ENCODE measurements around the gene CCDC83.
"Not testable (repeated sequence)": the region's sequence is repeated elsewhere in the genome, so short reads cannot be mapped to it uniquely, and the experiment has no call there.

The CCDC83 gene

GRCh38 chr11:85825616-85826015 lies 29.6 kb upstream of the CCDC83 start:
- Mint-ChIP-seq H3K27ac (no peak overlapping the region), H3K4me1 (ENCODE audit: low read depth) (peaks cover 55% of the 10 kb centered on the region), H3K4me3 (no peak overlapping the region)

GRCh38 chr11:85826116-85826855 lies 28.9 kb upstream of the CCDC83 start:
- H3K36me3 Mint-ChIP-seq (ENCODE audit: low read depth) = no peaks in the 10 kb centered on the region
- H3K4me3 Mint-ChIP-seq = no peak overlapping the region
- H3K27ac Mint-ChIP-seq = no peak overlapping the region
- H3K27me3 Mint-ChIP-seq = no peaks in the 10 kb centered on the region
- H3K4me1 Mint-ChIP-seq (ENCODE audit: low read depth) = peaks cover 55% of the 10 kb centered on the region
- no peaks in the 10 kb centered on the region for H3K9me3 Mint-ChIP-seq

More at GRCh38 chr11:85825616-85826015, 29.6 kb upstream of the CCDC83 start:
- H3K36me3 Mint-ChIP-seq (ENCODE audit: low read depth) = no peaks in the 10 kb centered on the region
- H3K27me3 Mint-ChIP-seq = no peaks in the 10 kb centered on the region
- H3K9me3 Mint-ChIP-seq = no peaks in the 10 kb centered on the region

- peaks cover 46% of the 10 kb centered on the region for H3K4me1 Mint-ChIP-seq (ENCODE audit: low read depth)
- no peaks in the 10 kb centered on the region for H3K27me3 Mint-ChIP-seq
- no peaks in the 10 kb centered on the region for H3K9me3 Mint-ChIP-seq
- H3K36me3 Mint-ChIP-seq (ENCODE audit: low read depth) = no peaks in the 10 kb centered on the region
- peak overlapping the region; percentile 40 for H3K27ac Mint-ChIP-seq
- H3K4me3 Mint-ChIP-seq = no peak overlapping the region
Observed at GRCh38 chr11:85827748-85828639, 27.2 kb upstream of the CCDC83 start.

- Mint-ChIP-seq H3K4me1 (ENCODE audit: low read depth) (peaks cover 40% of the 10 kb centered on the region), H3K27ac (no peak overlapping the region), H3K4me3 (no peak overlapping the region), H3K9me3 (no peaks in the 10 kb centered on the region), H3K27me3 (no peaks in the 10 kb centered on the region), H3K36me3 (ENCODE audit: low read depth) (no peaks in the 10 kb centered on the region)
Observed at GRCh38 chr11:85828640-85828978, 26.6 kb upstream of the CCDC83 start.

- Mint-ChIP-seq H3K4me3 (no peak overlapping the region), H3K27me3 (no peaks in the 10 kb centered on the region), H3K9me3 (no peaks in the 10 kb centered on the region), H3K36me3 (ENCODE audit: low read depth) (no peaks in the 10 kb centered on the region), H3K4me1 (ENCODE audit: low read depth) (peaks cover 35% of the 10 kb centered on the region), H3K27ac (no peak overlapping the region)
Observed at GRCh38 chr11:85829172-85829571, 26.0 kb upstream of the CCDC83 start.

GRCh38 chr11:85831050-85831449 lies 24.1 kb upstream of the CCDC83 start:
- Mint-ChIP-seq H3K36me3 (ENCODE audit: low read depth) (no peaks in the 10 kb centered on the region), H3K4me1 (ENCODE audit: low read depth) (peaks cover 26% of the 10 kb centered on the region), H3K27ac (no peak overlapping the region), H3K9me3 (peaks cover 7% of the 10 kb centered on the region), H3K4me3 (no peak overlapping the region), H3K27me3 (no peaks in the 10 kb centered on the region)

- no peak overlapping the region for H3K4me3 Mint-ChIP-seq
- H3K36me3 Mint-ChIP-seq (ENCODE audit: low read depth) = no peaks in the 10 kb centered on the region
- H3K27ac Mint-ChIP-seq = no peak overlapping the region
- no peaks in the 10 kb centered on the region for H3K4me1 Mint-ChIP-seq (ENCODE audit: low read depth)
- peaks cover 9% of the 10 kb centered on the region for H3K9me3 Mint-ChIP-seq
- H3K27me3 Mint-ChIP-seq = no peaks in the 10 kb centered on the region
Observed at GRCh38 chr11:85835263-85835662, 19.9 kb upstream of the CCDC83 start.

- H3K4me1 Mint-ChIP-seq (ENCODE audit: low read depth) = no peaks in the 10 kb centered on the region
- H3K4me3 Mint-ChIP-seq = no peak overlapping the region
- no peak overlapping the region for H3K27ac Mint-ChIP-seq
- H3K27me3 Mint-ChIP-seq = no peaks in the 10 kb centered on the region
- H3K36me3 Mint-ChIP-seq (ENCODE audit: low read depth) = no peaks in the 10 kb centered on the region
- H3K9me3 Mint-ChIP-seq = peaks cover 9% of the 10 kb centered on the region
Observed at GRCh38 chr11:85835729-85836128, 19.5 kb upstream of the CCDC83 start.

- H3K27ac Mint-ChIP-seq, H3K27me3 Mint-ChIP-seq: not testable (repeated sequence)
- peaks cover 10% of the 10 kb centered on the region for H3K4me1 Mint-ChIP-seq (ENCODE audit: low read depth)
Observed at GRCh38 chr11:85840932-85841331, 14.3 kb upstream of the CCDC83 start.

GRCh38 chr11:85843929-85844328 lies 11.3 kb upstream of the CCDC83 start:
- H3K27ac Mint-ChIP-seq = no peak overlapping the region
- H3K4me3 Mint-ChIP-seq = no peak overlapping the region
- H3K4me1 Mint-ChIP-seq (ENCODE audit: low read depth) = peaks cover 10% of the 10 kb centered on the region
- no peaks in the 10 kb centered on the region for H3K9me3 Mint-ChIP-seq
- H3K36me3 Mint-ChIP-seq (ENCODE audit: low read depth) = no peaks in the 10 kb centered on the region
- no peaks in the 10 kb centered on the region for H3K27me3 Mint-ChIP-seq

More at GRCh38 chr11:85840932-85841331, 14.3 kb upstream of the CCDC83 start:
- not testable (repeated sequence) for H3K4me3 Mint-ChIP-seq; H3K36me3 Mint-ChIP-seq (ENCODE audit: low read depth); H3K9me3 Mint-ChIP-seq

- no peaks in the 10 kb centered on the region for H3K27me3 Mint-ChIP-seq
- H3K4me3 Mint-ChIP-seq = no peak overlapping the region
- no peak overlapping the region for H3K27ac Mint-ChIP-seq
- H3K9me3 Mint-ChIP-seq = no peaks in the 10 kb centered on the region
- H3K36me3 Mint-ChIP-seq (ENCODE audit: low read depth) = no peaks in the 10 kb centered on the region
- peaks cover 10% of the 10 kb centered on the region for H3K4me1 Mint-ChIP-seq (ENCODE audit: low read depth)
Observed at GRCh38 chr11:85844439-85845123, 10.6 kb upstream of the CCDC83 start.

GRCh38 chr11:85845124-85845631 lies 10.0 kb upstream of the CCDC83 start:
- H3K36me3 Mint-ChIP-seq (ENCODE audit: low read depth) = no peaks in the 10 kb centered on the region
- H3K4me1 Mint-ChIP-seq (ENCODE audit: low read depth) = peaks cover 10% of the 10 kb centered on the region
- H3K27ac Mint-ChIP-seq = no peak overlapping the region
- no peaks in the 10 kb centered on the region for H3K27me3 Mint-ChIP-seq
- H3K4me3 Mint-ChIP-seq = no peak overlapping the region
- H3K9me3 Mint-ChIP-seq = no peaks in the 10 kb centered on the region

GRCh38 chr11:85847436-85847835 lies 7.7 kb upstream of the CCDC83 start:
- Mint-ChIP-seq H3K4me1 (ENCODE audit: low read depth) (peaks cover 10% of the 10 kb centered on the region), H3K36me3 (ENCODE audit: low read depth) (peaks cover 6% of the 10 kb centered on the region), H3K4me3 (no peak overlapping the region), H3K27ac (no peak overlapping the region), H3K27me3 (no peaks in the 10 kb centered on the region), H3K9me3 (no peaks in the 10 kb centered on the region)

GRCh38 chr11:85848006-85848405 lies 7.2 kb upstream of the CCDC83 start:
- no peak overlapping the region for H3K4me3 Mint-ChIP-seq
- no peaks in the 10 kb centered on the region for H3K27me3 Mint-ChIP-seq
- H3K9me3 Mint-ChIP-seq = no peaks in the 10 kb centered on the region
- peaks cover 10% of the 10 kb centered on the region for H3K4me1 Mint-ChIP-seq (ENCODE audit: low read depth)
- peaks cover 6% of the 10 kb centered on the region for H3K36me3 Mint-ChIP-seq (ENCODE audit: low read depth)
- H3K27ac Mint-ChIP-seq = no peak overlapping the region

GRCh38 chr11:85848556-85848955 lies 6.6 kb upstream of the CCDC83 start:
- H3K27ac Mint-ChIP-seq = no peak overlapping the region
- H3K4me1 Mint-ChIP-seq (ENCODE audit: low read depth) = peaks cover 10% of the 10 kb centered on the region
- H3K36me3 Mint-ChIP-seq (ENCODE audit: low read depth) = peaks cover 6% of the 10 kb centered on the region
- no peak overlapping the region for H3K4me3 Mint-ChIP-seq
- H3K27me3 Mint-ChIP-seq = no peaks in the 10 kb centered on the region
- no peaks in the 10 kb centered on the region for H3K9me3 Mint-ChIP-seq

Data from stimulated activated naive CD8-positive, alpha-beta T cell treated with anti-CD3 and anti-CD28 coated beads, Interleukin-15, Interleukin-2, amounts not matched to agents 100 ng/mL and 50 ng/mL, for 24 hours (primary cell).